Liver (tissue), 3 donors: ENCODE data around the gene HOXD11.

Experiments used
- CTCF ChIP-seq: fragments of 150-350 bp; IDR thresholded peaks from 2 replicates; pipeline ENCODE4 v1.5.1; 2017; ENCODE audit warnings: improper control_type of control experiment, low read depth, low read length; ENCODE audit not compliant: missing input control
- EGR1 ChIP-seq, 2 donors: IDR thresholded peaks; 2 replicates each; pipeline ENCODE4 v1.6.1; 2016 to 2018; ENCODE audit warnings: antibody characterized with exemption in 2 of 2, low read depth in 2 of 2
- FOXA1 ChIP-seq: IDR thresholded peaks from 2 replicates; pipeline ENCODE4 v1.6.1; 2016; ENCODE audit warnings: antibody characterized with exemption
- GABPA ChIP-seq, 2 donors: IDR thresholded peaks in 1 of 2; conservative IDR thresholded peaks in 1 of 2; 2 replicates each; pipeline ENCODE4 v1.6.1; 2016; ENCODE audit warnings: antibody characterized with exemption in 2 of 2, mild to moderate bottlenecking in 1 of 2, moderate library complexity in 1 of 2
- HNF4A ChIP-seq, 2 donors: conservative IDR thresholded peaks; 2 replicates each; pipeline ENCODE4 v1.6.1; 2016; ENCODE audit warnings: antibody characterized with exemption in 2 of 2, mild to moderate bottlenecking in 2 of 2
- HNF4G ChIP-seq: IDR thresholded peaks from 2 replicates; pipeline ENCODE4 v1.6.1; 2016; ENCODE audit warnings: antibody characterized with exemption
- JUND ChIP-seq, 2 donors: IDR thresholded peaks; 2 replicates each; pipeline ENCODE4 v1.6.1; 2016; ENCODE audit warnings: antibody characterized with exemption in 2 of 2
- MAX ChIP-seq: IDR thresholded peaks from 2 replicates; pipeline ENCODE4 v1.6.1; 2016; ENCODE audit warnings: antibody characterized with exemption
- RAD21 ChIP-seq, 2 donors: IDR thresholded peaks; 2 replicates each; pipeline ENCODE4 v1.6.1; 2016; ENCODE audit warnings: antibody characterized with exemption in 2 of 2, mild to moderate bottlenecking in 2 of 2
- REST ChIP-seq: IDR thresholded peaks from 2 replicates; pipeline ENCODE4 v1.6.1; 2016; ENCODE audit warnings: antibody characterized with exemption, mild to moderate bottlenecking
- TAF1 ChIP-seq: conservative IDR thresholded peaks from 2 replicates; pipeline ENCODE4 v1.6.1; 2016; ENCODE audit warnings: antibody characterized with exemption, mild to moderate bottlenecking
- YY1 ChIP-seq: IDR thresholded peaks from 2 replicates; pipeline ENCODE4 v1.6.1; 2016; ENCODE audit warnings: antibody characterized with exemption, mild to moderate bottlenecking
- ZBTB33 ChIP-seq: IDR thresholded peaks from 2 replicates; pipeline ENCODE4 v1.6.1; 2016; ENCODE audit warnings: antibody characterized with exemption
- donor health status: healthy.
- donor health status: healthy.

GRCh38 chr2:176118601-176119339 is 11.7 kb downstream of the HOXD11 start:
- TF ChIP-seq CTCF, result peak; percentile 9
- no peak for TF ChIP-seq ZBTB33
- TF ChIP-seq YY1, result no peak
- no peak for TF ChIP-seq GABPA (IDR thresholded peaks at IDR 0.05 in 1 of 2, conservative IDR thresholded peaks at IDR 0.05 in 1 of 2)
- no peak for TF ChIP-seq MAX
- TF ChIP-seq RAD21 (IDR thresholded peaks at IDR 0.05), result no peak
- TF ChIP-seq HNF4G, result no peak
- TF ChIP-seq JUND (IDR thresholded peaks at IDR 0.05), result no peak
- TF ChIP-seq TAF1, result no peak
- TF ChIP-seq REST, result no peak
- TF ChIP-seq FOXA1, result no peak
- no peak for TF ChIP-seq HNF4A (conservative IDR thresholded peaks at IDR 0.05)
- TF ChIP-seq EGR1 (IDR thresholded peaks at IDR 0.05; ENCODE audit: low read depth in 2 of 2), result no peak
